T-helper 1 cell (primary cell): ENCODE measurements around the gene PIF1.
"Not testable (repeated sequence)": the region's sequence is repeated elsewhere in the genome, so short reads cannot be mapped to it uniquely, and the experiment has no call there.

Experiments
- DNase-seq, 5 donors: peaks; one replicate each; pipeline ENCODE4 v3.0.0-alpha.2; 2012 to 2020

PIF1 gene

GRCh38 chr15:64847448-64847847, 22.0 kb upstream of the PIF1 start:
- no peak for DNase-seq

- DNase-seq, result no peak
Observed at GRCh38 chr15:64847016-64847415, 21.6 kb upstream of the PIF1 start.

GRCh38 chr15:64845831-64846595, 20.6 kb upstream of the PIF1 start:
- DNase-seq, result no peak

GRCh38 chr15:64845183-64845611, 19.8 kb upstream of the PIF1 start:
- no peak for DNase-seq

- peak in 1 of 5 donors; percentile 36 for DNase-seq
Observed at GRCh38 chr15:64844576-64845145, 19.2 kb upstream of the PIF1 start.

GRCh38 chr15:64843991-64844390, 18.5 kb upstream of the PIF1 start:
- DNase-seq, result no peak

- DNase-seq, result no peak
Observed at GRCh38 chr15:64842986-64843561, 17.6 kb upstream of the PIF1 start.

GRCh38 chr15:64842096-64842939, 16.9 kb upstream of the PIF1 start:
- no peak for DNase-seq

GRCh38 chr15:64841344-64842095, 16.1 kb upstream of the PIF1 start, which contains the start of gene PLEKHO2:
Gene PLEKHO2 (plus strand): TSS chr15:64841915. CDS start chr15:64842017, 102 bp downstream.
- peak; percentile 86 to 96 (median 89) for DNase-seq

- DNase-seq, result no peak
Observed at GRCh38 chr15:64841060-64841343, 15.6 kb upstream of the PIF1 start.

- peak in 2 of 5 donors; percentile 34 to 78 for DNase-seq
Observed at GRCh38 chr15:64837502-64837901, 12.1 kb upstream of the PIF1 start.

- DNase-seq, result no peak
Observed at GRCh38 chr15:64836023-64836536, 10.6 kb upstream of the PIF1 start.

GRCh38 chr15:64833690-64834089, 8.2 kb upstream of the PIF1 start:
- DNase-seq, result no peak

GRCh38 chr15:64828985-64829384, 3.5 kb upstream of the PIF1 start:
- no peak for DNase-seq

GRCh38 chr15:64824929-64825430, 467 bp downstream of the PIF1 start:
- no peak for DNase-seq

- no peak for DNase-seq
Observed at GRCh38 chr15:64816452-64816851, 9.0 kb downstream of the PIF1 start.

- not testable (repeated sequence) for DNase-seq
Observed at GRCh38 chr15:64814965-64815364, 10.5 kb downstream of the PIF1 start.

- not testable (repeated sequence) for DNase-seq
Observed at GRCh38 chr15:64814283-64814682, 11.2 kb downstream of the PIF1 start.

GRCh38 chr15:64813075-64813474, 12.4 kb downstream of the PIF1 start:
- DNase-seq, result no peak

- no peak for DNase-seq
Observed at GRCh38 chr15:64810497-64811326, 14.7 kb downstream of the PIF1 start.
